HUES64 (cell line): ENCODE results near the gene EML3.

ENCODE experiments used
- H3K27ac ChIP-seq: 2 replicates; pipeline ENCODE4 v1.7.0; 2013; ENCODE audit warnings: low read depth, low read length, inconsistent platforms
- H3K27me3 ChIP-seq: 2 replicates; pipeline ENCODE4 v1.6.1; 2013; ENCODE audit warnings: mild to moderate bottlenecking, low read length; ENCODE audit not compliant: insufficient read depth
- H3K36me3 ChIP-seq: 2 replicates; pipeline ENCODE4 v1.6.1; 2013; ENCODE audit warnings: mild to moderate bottlenecking, low read length; ENCODE audit not compliant: insufficient read depth
- H3K4me1 ChIP-seq: 2 replicates; pipeline ENCODE4 v1.6.1; 2013; ENCODE audit warnings: mild to moderate bottlenecking, low read length, moderate library complexity; ENCODE audit not compliant: insufficient read depth
- H3K4me3 ChIP-seq: 2 replicates; pipeline ENCODE4 v1.5.1; 2013; ENCODE audit warnings: mild to moderate bottlenecking, low read length, moderate library complexity
- H3K9ac ChIP-seq: 2 replicates; pipeline ENCODE4 v1.6.1; 2013; ENCODE audit warnings: mild to moderate bottlenecking, low read depth, low read length
- H3K9me3 ChIP-seq: 2 replicates; pipeline ENCODE4 v1.6.1; 2013; ENCODE audit warnings: low read depth, low read length; ENCODE audit not compliant: insufficient read depth
- WGBS: fragments of 150-250, 120-280 bp; methylation state at CpG from one replicate; pipeline ENCODE4 v1.1.7; 2013; ENCODE audit warnings: missing lambda C conversion rate; 5-methylcytosine and 5-hydroxymethylcytosine counted together

The EML3 gene

DNA sequence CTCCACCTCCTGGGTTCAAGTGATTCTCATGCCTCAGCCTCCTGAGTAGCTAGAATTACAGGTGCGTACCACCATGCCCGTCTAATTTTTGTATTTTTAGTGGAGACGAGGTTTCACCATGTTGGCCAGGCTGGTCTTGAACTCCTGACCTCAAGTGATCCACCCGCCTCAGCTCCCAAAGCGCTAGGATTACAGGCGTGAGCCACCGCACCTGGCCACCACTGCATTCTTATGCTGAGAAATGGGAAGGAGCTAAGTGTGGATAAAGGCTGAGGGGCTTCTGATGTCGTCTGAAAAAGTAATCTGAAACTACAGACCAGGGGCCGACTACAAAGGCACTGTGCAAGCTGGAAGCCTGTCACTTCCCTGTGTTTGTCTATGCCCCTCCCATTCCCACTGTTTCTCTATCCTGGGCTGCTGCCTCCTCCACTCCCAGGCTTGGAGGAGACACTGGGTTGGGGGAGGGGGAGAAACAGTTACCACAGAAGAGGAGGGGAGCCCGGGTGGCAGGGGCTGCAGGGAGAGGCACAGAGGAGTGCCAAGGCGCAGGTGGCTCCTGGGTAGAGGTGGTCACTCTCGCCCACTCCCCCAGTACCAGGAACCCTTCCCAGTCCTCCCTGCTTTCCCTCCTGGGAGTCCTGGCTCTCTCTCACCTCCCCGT lies 8.0 kb downstream of the EML3 start:
- Histone ChIP-seq H3K27ac (no peak overlapping the region), H3K27me3 (peaks cover 25% of the 10 kb centered on the region), H3K4me3 (no peak overlapping the region), H3K9me3 (no peaks in the 10 kb centered on the region), H3K4me1 (peaks cover 19% of the 10 kb centered on the region), H3K36me3 (peaks cover 6% of the 10 kb centered on the region; the same call in 1 of the 2 replicates), H3K9ac (no peak overlapping the region)
- 66% methylated on average over 11 of the region's 13 CpGs for WGBS

DNA sequence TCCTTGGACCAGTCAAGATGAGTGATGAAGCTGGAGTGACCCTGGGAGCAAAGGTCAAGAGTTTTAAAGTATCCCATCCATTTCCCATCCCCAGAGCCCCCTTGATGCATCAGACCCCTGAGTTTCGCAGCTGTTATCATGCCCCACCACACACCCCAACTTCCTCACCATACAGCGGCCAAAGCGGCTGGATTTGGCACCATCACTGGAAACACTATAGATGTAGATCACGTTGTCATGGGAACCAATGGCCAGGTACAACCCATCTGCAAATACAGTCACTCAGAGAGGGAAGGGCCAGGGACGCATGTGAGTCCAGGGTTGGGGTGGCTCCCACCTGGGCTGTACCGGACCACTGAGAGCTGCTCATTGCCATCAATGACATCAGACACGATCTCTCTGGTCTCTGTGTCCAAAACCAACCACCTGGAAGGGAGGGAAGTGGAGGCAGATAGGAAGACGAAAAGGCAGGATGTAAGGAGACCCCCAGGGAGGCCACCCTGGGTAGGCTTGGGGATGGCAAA lies 8.7 kb downstream of the EML3 start:
- H3K36me3 ChIP-seq: peaks cover 11% of the 10 kb centered on the region
- WGBS: 93% methylated on average over 8 of the region's 8 CpGs
- no peak overlapping the region for H3K27ac ChIP-seq
- no peaks in the 10 kb centered on the region for H3K9me3 ChIP-seq
- no peak overlapping the region for H3K4me3 ChIP-seq
- H3K4me1 ChIP-seq: peaks cover 25% of the 10 kb centered on the region
- peaks cover 25% of the 10 kb centered on the region for H3K27me3 ChIP-seq
- H3K9ac ChIP-seq: no peak overlapping the region

DNA sequence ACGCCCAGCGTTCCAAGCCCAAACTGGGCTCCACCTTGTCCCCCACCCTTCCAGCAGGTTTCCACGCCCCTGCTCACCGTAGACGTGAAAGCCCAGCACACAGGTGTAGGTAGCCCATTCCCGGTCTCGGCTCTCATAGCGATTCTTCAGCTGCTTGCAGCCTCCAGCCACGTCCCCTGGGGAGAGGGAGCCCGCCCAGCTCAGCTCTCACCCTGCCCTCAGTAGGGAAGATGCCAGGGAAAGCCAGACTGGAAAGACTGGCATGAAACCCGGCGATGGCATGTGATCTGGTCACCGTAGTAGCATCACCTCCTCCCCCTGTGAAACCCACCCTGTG lies 9.5 kb downstream of the EML3 start:
- Histone ChIP-seq H3K4me1 (peaks cover 29% of the 10 kb centered on the region), H3K4me3 (peak overlapping the region; percentile 88), H3K36me3 (peaks cover 19% of the 10 kb centered on the region), H3K9ac (peak overlapping the region; percentile 77; the same call in 1 of the 2 replicates), H3K9me3 (no peaks in the 10 kb centered on the region), H3K27me3 (peaks cover 25% of the 10 kb centered on the region), H3K27ac (no peak overlapping the region)
- WGBS: 47% methylated on average over 13 of the region's 13 CpGs

DNA sequence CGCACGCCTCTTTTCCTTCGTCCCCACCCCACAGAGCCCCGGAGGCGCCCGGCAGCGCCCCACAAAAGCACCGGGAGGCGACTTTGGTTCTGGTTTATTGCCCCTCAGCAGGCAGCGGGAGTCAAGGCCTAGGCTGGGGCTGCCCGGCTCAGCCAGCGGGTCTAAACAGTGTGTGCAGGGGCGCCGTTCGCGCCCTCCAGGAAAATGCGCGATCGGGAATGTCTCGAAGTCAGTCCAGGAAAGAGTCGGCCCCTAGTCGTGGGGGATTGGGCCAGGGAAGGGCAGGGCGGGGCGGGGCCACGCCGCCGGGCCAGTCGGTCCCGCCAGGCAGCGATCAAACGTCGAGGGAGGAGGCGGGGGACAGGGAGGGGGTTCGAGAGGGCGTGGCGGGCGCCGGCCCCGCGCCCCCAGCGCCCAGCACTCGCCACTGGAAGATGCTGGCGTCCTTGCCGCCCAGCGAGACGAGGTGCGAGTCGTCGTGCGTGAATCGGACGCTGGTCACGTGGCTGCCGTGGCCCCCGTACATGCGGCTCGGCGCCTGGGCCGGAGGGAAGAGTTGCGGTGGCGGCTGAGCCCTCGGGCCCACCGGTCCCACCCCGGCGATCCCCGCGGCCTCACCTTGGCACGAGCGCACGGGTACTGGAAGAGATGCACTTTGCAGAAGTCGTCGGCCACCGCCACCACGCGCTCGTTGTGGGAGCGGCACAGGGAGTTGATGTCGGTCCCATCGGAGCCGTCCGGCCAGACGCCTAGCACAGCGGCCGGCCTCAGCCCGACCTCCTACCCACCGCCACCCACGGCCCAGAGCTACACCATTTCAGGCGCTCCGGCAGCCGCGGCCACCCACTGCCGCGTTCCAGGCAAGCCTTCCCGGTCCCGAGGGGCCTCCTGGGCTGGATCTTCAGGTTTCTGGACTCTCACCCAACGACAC lies 10.2 kb downstream of the EML3 start:
- Histone ChIP-seq H3K9me3 (no peaks in the 10 kb centered on the region), H3K9ac (peak overlapping the region; percentile 77), H3K27ac (peak overlapping the region; percentile 92), H3K4me1 (peaks cover 29% of the 10 kb centered on the region), H3K4me3 (peak overlapping the region; percentile 88), H3K27me3 (peaks cover 25% of the 10 kb centered on the region), H3K36me3 (peaks cover 25% of the 10 kb centered on the region)
- WGBS: 3% methylated on average over 96 of the region's 96 CpGs

DNA sequence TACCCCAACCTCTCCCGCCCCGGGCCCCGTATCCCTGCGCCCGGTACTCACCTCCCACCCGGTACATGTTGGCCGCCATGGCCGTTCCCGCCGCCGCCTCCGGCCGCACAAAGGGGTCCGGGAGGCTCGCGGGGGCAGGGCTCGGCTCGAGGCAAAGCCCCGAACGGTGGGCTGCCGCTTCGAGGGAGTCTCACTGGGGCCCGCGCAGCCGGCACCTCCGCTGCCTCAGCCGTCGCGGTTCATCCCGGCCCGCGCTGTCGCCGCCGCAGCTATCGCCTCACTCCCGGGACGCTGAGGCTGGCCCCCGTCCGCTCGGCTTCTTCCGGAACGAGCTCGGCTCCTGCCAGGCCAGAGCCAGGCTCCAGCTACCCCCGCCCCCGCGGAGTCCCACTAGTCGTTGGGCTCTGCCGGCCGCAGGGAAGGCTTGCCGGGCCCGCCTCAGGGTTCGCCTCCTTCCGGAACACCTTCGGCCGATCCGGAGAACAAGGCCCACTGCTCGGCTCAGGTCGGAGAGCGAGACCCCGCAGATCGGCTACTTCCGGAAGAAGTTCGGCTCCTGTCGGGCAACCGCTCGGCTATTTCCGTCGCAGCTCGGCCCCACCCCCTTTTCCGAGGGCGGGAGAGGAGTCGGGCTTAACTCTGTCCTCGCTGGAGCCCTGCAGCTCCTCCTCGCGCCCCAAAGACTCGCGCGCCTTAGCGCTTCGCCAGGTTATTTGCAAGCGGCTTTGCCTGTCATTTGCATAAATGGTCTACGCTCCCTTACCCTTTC lies 11.0 kb downstream of the EML3 start, which contains the start of gene MTA2:
MTA2 (minus strand) TSS at position 494 of the 769 bp plus-strand sequence; CDS start at position 79, 415 bp downstream.
- Histone ChIP-seq H3K9me3 (no peaks in the 10 kb centered on the region), H3K4me3 (peak within 1 kb of the TSS; percentile 88), H3K27me3 (peaks cover 25% of the 10 kb centered on the region), H3K36me3 (peaks cover 31% of the 10 kb centered on the region), H3K4me1 (peaks cover 24% of the 10 kb centered on the region), H3K9ac (peak within 1 kb of the TSS; percentile 96), H3K27ac (peak within 1 kb of the TSS; percentile 94)
- WGBS: under 1% methylated on average over 83 of the region's 83 CpGs

DNA sequence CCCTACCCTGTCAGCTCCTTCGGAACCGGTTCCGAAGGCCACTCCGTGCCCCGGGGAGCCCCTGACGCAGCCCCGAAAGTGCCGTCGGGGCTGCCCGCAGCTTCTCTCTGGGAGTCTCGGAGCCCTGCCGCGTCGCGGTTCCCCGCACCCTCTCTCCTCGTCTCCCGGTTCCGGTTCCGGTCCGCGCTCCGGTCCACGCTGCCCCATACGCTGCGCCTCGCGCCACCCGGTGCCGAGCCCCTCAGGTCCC lies 11.5 kb downstream of the EML3 start:
- peaks cover 25% of the 10 kb centered on the region for H3K27me3 ChIP-seq
- peak overlapping the region; percentile 96 for H3K9ac ChIP-seq
- no peaks in the 10 kb centered on the region for H3K9me3 ChIP-seq
- WGBS: under 1% methylated on average over 30 of the region's 30 CpGs
- peaks cover 24% of the 10 kb centered on the region for H3K4me1 ChIP-seq
- H3K36me3 ChIP-seq: peaks cover 36% of the 10 kb centered on the region
- peak overlapping the region; percentile 94 for H3K27ac ChIP-seq
- H3K4me3 ChIP-seq: peak overlapping the region; percentile 88

DNA sequence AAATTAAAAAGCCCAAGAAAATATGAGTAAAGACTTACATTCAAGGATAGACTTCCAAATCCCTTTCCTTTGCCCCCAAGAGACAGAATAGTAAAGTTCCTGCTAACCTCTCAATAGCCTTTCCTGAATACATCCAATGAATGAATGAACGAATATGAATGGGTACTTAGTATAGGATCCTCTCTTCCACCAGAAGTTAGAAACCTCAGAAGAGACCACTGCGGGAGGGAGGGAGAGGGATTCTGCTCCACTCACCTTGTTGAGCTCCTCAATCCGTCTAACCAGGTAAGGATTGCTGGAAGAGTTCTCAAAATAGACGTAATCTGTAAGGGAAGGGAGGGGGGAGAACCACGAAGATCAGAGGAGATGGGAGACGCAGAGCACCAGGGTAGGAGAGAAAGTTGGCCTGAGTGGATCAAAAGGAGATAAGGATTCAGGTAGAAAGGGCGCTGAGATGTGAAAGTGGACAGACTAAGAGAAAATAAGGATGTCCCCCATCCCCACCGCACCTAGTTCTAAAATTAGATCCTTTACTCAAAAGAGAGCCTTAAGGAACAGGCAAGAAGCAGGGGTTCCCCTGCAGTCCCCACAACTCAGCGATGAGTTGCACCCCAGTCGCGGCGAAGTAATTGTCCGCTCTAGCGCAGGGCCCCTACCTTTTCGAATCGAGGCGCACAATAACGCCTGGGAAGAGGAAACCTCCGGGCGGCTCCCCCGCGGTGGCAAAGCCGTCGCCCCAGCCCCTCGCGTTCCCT lies 12.0 kb downstream of the EML3 start:
- WGBS: under 1% methylated on average over 25 of the region's 26 CpGs
- Histone ChIP-seq H3K9ac (peak overlapping the region; percentile 96), H3K4me1 (peaks cover 24% of the 10 kb centered on the region), H3K27ac (peak overlapping the region; percentile 94), H3K4me3 (peak overlapping the region; percentile 88), H3K27me3 (peaks cover 25% of the 10 kb centered on the region), H3K36me3 (peaks cover 41% of the 10 kb centered on the region), H3K9me3 (no peaks in the 10 kb centered on the region)

DNA sequence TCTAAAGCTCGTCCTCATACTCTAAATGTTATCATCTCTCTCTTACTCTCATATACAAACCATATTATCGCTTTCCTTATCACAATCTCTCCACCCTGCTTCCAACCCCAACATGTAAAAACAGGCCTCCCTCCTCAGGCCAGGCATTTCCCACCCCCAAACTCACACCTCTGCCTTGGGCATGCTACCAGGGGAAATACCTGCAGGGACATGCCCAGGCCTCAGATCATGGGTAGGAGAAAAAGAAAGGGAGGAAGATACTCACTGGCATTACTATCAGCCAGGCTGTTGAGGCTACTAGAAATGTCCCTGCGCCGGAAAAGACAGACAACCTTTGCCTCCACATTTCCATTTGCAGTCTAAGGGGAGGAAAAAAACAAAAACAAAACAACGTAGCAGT lies 12.7 kb downstream of the EML3 start:
- peak overlapping the region; percentile 88 for H3K4me3 ChIP-seq
- peaks cover 23% of the 10 kb centered on the region for H3K4me1 ChIP-seq
- whole genome bisulfite sequencing: 68% methylated on average over 5 of the region's 5 CpGs
- no peaks in the 10 kb centered on the region for H3K9me3 ChIP-seq
- H3K27ac ChIP-seq: no peak overlapping the region
- H3K9ac ChIP-seq: peak overlapping the region; percentile 96
- peaks cover 48% of the 10 kb centered on the region for H3K36me3 ChIP-seq
- peaks cover 25% of the 10 kb centered on the region for H3K27me3 ChIP-seq

DNA sequence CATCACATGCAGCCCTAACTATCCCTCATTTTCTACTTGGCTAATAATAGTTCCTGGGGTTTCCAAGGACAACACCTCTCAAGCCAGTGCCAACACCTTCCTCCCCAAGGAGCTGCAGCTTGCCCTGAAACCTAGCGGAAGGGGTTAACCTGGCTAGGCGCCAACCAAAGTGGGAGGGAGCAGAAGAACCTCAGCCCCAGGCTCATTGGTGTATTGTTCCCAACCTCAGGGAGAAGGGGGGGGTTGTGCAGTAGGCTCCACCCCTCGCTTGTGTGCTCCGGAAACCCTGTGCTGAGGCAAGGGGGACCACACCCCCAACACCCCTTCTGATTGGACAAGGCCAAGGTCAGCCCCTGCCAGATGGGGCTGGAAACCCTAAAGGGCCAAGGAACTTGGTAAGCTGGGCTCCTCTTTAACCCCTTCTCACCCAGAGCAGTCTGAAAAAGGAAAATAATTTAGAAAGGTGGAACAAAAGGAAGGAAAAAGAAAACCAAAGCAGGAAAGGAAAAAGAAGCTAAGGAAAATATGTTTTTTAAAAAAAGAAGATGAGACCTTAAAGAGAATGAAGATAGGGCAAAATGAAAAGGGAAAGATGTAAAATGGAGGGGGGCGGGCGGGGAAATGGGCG lies 13.4 kb downstream of the EML3 start:
- 62% methylated on average over 7 of the region's 7 CpGs for WGBS
- no peak overlapping the region for H3K27ac ChIP-seq
- peaks cover 55% of the 10 kb centered on the region for H3K36me3 ChIP-seq
- peaks cover 21% of the 10 kb centered on the region for H3K4me1 ChIP-seq
- peak overlapping the region; percentile 88 for H3K4me3 ChIP-seq
- H3K27me3 ChIP-seq: peaks cover 24% of the 10 kb centered on the region
- no peaks in the 10 kb centered on the region for H3K9me3 ChIP-seq
- no peak overlapping the region for H3K9ac ChIP-seq

DNA sequence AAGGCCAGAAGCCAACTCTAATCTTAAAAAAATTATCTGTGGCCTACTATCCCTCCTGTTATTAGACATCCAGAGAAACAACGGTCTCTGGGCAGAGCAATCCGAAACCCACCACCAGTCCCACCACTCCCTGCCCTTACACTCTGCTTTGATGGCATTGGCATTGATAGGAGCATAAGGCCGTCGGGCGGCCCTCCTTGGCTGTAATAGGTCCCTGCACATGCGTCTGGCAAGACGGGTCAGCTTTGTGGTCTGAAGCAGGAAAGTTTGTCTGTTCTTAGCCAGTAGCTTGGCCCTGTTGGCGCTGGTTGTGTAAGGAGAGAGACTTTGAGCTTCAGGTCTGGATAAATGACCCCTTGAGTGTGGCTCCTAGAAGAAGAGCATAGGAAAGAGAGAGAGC lies 17.5 kb downstream of the EML3 start:
- WGBS: 95% methylated on average over 8 of the region's 8 CpGs
- Histone ChIP-seq H3K4me3 (no peak overlapping the region), H3K36me3 (peaks cover 66% of the 10 kb centered on the region), H3K27ac (no peak overlapping the region), H3K4me1 (peaks cover 24% of the 10 kb centered on the region), H3K27me3 (no peaks in the 10 kb centered on the region), H3K9ac (no peak overlapping the region), H3K9me3 (no peaks in the 10 kb centered on the region)
